ENCODE measurements around the gene RNF182. TPM values are rescaled to one million over a fixed set of nuclear protein-coding genes. Genes with fewer than 3 reads are reported as not detected.

The RNF182 gene
- total RNA-seq, 1 donor from 2014 or later, result 1.1 TPM

Other genes starting within 250 kb of the RNF182 start
- gene RANBP9, start 213.1 kb upstream of the RNF182 start, total RNA-seq, result 41.1 TPM
- 10.1 TPM for gene MCUR1, start 110.4 kb upstream of the RNF182 start, total RNA-seq
- gene CD83, start 192.8 kb downstream of the RNF182 start, total RNA-seq, result 22.1 TPM